Measurements from ENCODE around the gene RNF217.

DNA sequence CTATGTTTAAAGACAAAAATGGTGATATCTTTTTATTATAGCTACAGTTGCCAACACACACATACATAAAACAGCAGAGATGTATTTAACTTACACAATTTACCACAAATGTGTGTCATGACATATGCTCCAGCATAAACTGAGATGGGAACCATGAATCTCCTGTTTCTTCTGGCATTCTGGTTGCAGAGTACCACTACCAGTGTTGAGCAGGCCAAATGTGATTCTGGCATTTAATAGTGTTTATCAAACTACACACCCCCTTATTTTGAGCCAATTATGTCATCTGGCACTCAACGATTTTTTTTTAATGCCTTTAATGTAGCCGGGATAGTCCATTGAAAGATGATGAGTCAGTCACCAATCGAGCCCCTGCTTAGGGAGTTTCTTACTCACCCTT is 132.3 kb downstream of the RNF217 start:
- TF ChIP-seq, protein P1, sequence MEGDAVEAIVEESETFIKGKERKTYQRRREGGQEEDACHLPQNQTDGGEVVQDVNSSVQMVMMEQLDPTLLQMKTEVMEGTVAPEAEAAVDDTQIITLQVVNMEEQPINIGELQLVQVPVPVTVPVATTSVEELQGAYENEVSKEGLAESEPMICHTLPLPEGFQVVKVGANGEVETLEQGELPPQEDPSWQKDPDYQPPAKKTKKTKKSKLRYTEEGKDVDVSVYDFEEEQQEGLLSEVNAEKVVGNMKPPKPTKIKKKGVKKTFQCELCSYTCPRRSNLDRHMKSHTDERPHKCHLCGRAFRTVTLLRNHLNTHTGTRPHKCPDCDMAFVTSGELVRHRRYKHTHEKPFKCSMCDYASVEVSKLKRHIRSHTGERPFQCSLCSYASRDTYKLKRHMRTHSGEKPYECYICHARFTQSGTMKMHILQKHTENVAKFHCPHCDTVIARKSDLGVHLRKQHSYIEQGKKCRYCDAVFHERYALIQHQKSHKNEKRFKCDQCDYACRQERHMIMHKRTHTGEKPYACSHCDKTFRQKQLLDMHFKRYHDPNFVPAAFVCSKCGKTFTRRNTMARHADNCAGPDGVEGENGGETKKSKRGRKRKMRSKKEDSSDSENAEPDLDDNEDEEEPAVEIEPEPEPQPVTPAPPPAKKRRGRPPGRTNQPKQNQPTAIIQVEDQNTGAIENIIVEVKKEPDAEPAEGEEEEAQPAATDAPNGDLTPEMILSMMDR (IDR thresholded peaks at IDR 0.05): no peak
- TF ChIP-seq POLR2AphosphoS5 (IDR thresholded peaks at IDR 0.05; ENCODE audit: low read depth, low read length): no peak
- TF ChIP-seq SIN3A (IDR thresholded peaks at IDR 0.05; ENCODE audit: borderline replicate concordance, insufficient read depth, low read depth, low read length): no peak
